Mesendoderm (in vitro differentiated cells): ENCODE measurements around the gene ANKRD37.
"Not testable (repeated sequence)": the region's sequence is repeated elsewhere in the genome, so short reads cannot be mapped to it uniquely, and the experiment has no call there.

ENCODE experiments used
- DNase-seq: peaks from one replicate; pipeline ENCODE4 v3.0.0; 2013
- H2AK5ac ChIP-seq: 2 replicates; pipeline ENCODE4 v1.6.1; 2013; ENCODE audit warnings: low read length, inconsistent platforms
- H2BK120ac ChIP-seq: 2 replicates; pipeline ENCODE4 v1.6.1; 2013; ENCODE audit warnings: low read depth, mild to moderate bottlenecking, low read length, moderate library complexity, mixed read lengths
- H2BK15ac ChIP-seq: replicated peaks from 2 replicates; pipeline ENCODE4 v1.6.1; 2013; ENCODE audit warnings: low read depth, mild to moderate bottlenecking, moderate library complexity
- H2BK5ac ChIP-seq: 2 replicates; pipeline ENCODE4 v1.6.1; 2013; ENCODE audit warnings: low read length, inconsistent platforms
- H3K18ac ChIP-seq: 2 replicates; pipeline ENCODE4 v1.6.1; 2013; ENCODE audit warnings: mild to moderate bottlenecking, low read length, mixed read lengths
- H3K23ac ChIP-seq: one replicate; pipeline ENCODE4 v1.6.1; 2013; ENCODE audit warnings: low read length
- H3K27ac ChIP-seq: 2 replicates; pipeline ENCODE4 v1.5.1; 2013; ENCODE audit warnings: low read depth, mild to moderate bottlenecking, inconsistent platforms, low read length, moderate library complexity
- H3K27me3 ChIP-seq: 2 replicates; pipeline ENCODE4 v1.6.1; 2013; ENCODE audit warnings: low read length, control low read depth, mild to moderate bottlenecking, inconsistent platforms; ENCODE audit not compliant: insufficient read depth, poor library complexity
- H3K36me3 ChIP-seq: 2 replicates; pipeline ENCODE4 v1.6.1; 2013; ENCODE audit warnings: low read length, inconsistent platforms; ENCODE audit not compliant: control insufficient read depth, insufficient read depth
- H3K4ac ChIP-seq: one replicate; pipeline ENCODE4 v1.6.1; 2013; ENCODE audit warnings: low read depth, mild to moderate bottlenecking, low read length, moderate library complexity
- H3K4me1 ChIP-seq: 2 replicates; pipeline ENCODE4 v1.6.1; 2013; ENCODE audit warnings: low read depth, low read length, inconsistent platforms; ENCODE audit not compliant: control insufficient read depth
- H3K4me2 ChIP-seq: 2 replicates; pipeline ENCODE4 v1.6.1; 2013; ENCODE audit warnings: low read length
- H3K4me3 ChIP-seq: 2 replicates; pipeline ENCODE4 v1.5.1; 2013; ENCODE audit warnings: mild to moderate bottlenecking, low read length
- H3K56ac ChIP-seq: one replicate; pipeline ENCODE4 v1.6.1; 2013; ENCODE audit warnings: low read length
- H3K79me1 ChIP-seq: 2 replicates; pipeline ENCODE4 v1.6.1; 2013; ENCODE audit warnings: low read length, inconsistent platforms
- H3K79me2 ChIP-seq: 2 replicates; pipeline ENCODE4 v1.6.1; 2013; ENCODE audit warnings: mild to moderate bottlenecking, low read length; ENCODE audit not compliant: control insufficient read depth, insufficient read depth
- H3K9ac ChIP-seq: 2 replicates; pipeline ENCODE4 v1.6.1; 2013; ENCODE audit warnings: low read length, inconsistent platforms
- H4K5ac ChIP-seq: one replicate; pipeline ENCODE4 v1.6.1; 2013; ENCODE audit warnings: low read length
- H4K8ac ChIP-seq: one replicate; pipeline ENCODE4 v1.6.1; 2013; ENCODE audit warnings: low read depth, mild to moderate bottlenecking, control low read depth, low read length, moderate library complexity
- WGBS: extraction: QIAGEN DNeasy Blood & Tissue Kit; methylation state at CpG from one replicate; pipeline ENCODE4 v1.1.7; 2013; ENCODE audit warnings: low lambda C conversion rate, missing lambda C conversion rate; ENCODE audit not compliant: insufficient coverage; ENCODE audit errors: extremely low coverage; 5-methylcytosine and 5-hydroxymethylcytosine counted together

The ANKRD37 gene

GRCh38 chr4:185361872-185362271, 34.8 kb upstream of the ANKRD37 start:
- no peak overlapping the region for H2AK5ac ChIP-seq
- H2BK120ac ChIP-seq = no peak overlapping the region
- H3K18ac ChIP-seq = no peak overlapping the region
- H3K79me1 ChIP-seq = no peaks in the 10 kb centered on the region
- H3K9ac ChIP-seq = no peak overlapping the region
- no peak for DNase-seq
- no peaks in the 10 kb centered on the region for H3K79me2 ChIP-seq
- H3K27ac ChIP-seq = no peak overlapping the region
- H4K5ac ChIP-seq = no peak overlapping the region
- no peak overlapping the region for H3K4ac ChIP-seq
- no peak overlapping the region for H3K4me2 ChIP-seq
- no peaks in the 10 kb centered on the region for H3K36me3 ChIP-seq
- H3K23ac ChIP-seq = no peak overlapping the region
- no CpG with 5 or more reads among the region's 3 CpGs for WGBS
- no peaks in the 10 kb centered on the region for H3K27me3 ChIP-seq
- H3K4me1 ChIP-seq = no peaks in the 10 kb centered on the region
- no peak overlapping the region for H2BK15ac ChIP-seq
- H2BK5ac ChIP-seq = no peak overlapping the region
- no peak overlapping the region for H4K8ac ChIP-seq
- H3K4me3 ChIP-seq = no peak overlapping the region
- H3K56ac ChIP-seq = no peak overlapping the region

DNA sequence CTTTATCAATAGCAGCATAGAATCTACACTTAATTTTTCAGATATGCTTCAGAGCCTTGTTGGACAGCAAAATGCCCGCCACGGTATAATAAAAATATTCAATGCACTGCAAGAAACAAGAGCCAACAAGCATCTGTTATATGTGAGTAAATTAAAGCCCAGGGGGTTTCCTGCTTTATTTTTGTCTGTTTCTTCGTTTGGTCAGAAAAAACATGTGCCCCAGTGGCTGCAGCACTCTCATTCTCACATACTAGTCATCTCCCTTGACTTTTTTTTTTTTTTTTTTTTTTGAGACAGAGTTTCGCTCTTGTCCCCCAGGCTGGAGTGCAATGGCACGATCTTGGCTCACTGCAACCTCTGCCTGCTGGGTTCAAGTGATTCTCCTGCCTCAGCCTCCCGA, 34.1 kb upstream of the ANKRD37 start:
- H3K79me2 ChIP-seq, H3K4me1 ChIP-seq, DNase-seq, H4K8ac ChIP-seq, H3K79me1 ChIP-seq, H3K27ac ChIP-seq, H3K36me3 ChIP-seq, H3K27me3 ChIP-seq, H3K4ac ChIP-seq, H2BK120ac ChIP-seq, H2BK15ac ChIP-seq, H3K18ac ChIP-seq, H3K23ac ChIP-seq, H2BK5ac ChIP-seq, H3K4me2 ChIP-seq, H3K4me3 ChIP-seq, H3K56ac ChIP-seq, H3K9ac ChIP-seq, H2AK5ac ChIP-seq, H4K5ac ChIP-seq: not testable (repeated sequence)
- WGBS = no CpG with 5 or more reads among the region's 6 CpGs

GRCh38 chr4:185363251-185363650, 33.4 kb upstream of the ANKRD37 start:
- no peak overlapping the region for H4K5ac ChIP-seq
- H2BK120ac ChIP-seq = no peak overlapping the region
- no peak overlapping the region for H3K56ac ChIP-seq
- H3K18ac ChIP-seq = no peak overlapping the region
- H3K4ac ChIP-seq = no peak overlapping the region
- H3K79me2 ChIP-seq = no peaks in the 10 kb centered on the region
- no peak overlapping the region for H3K9ac ChIP-seq
- H2BK15ac ChIP-seq = no peak overlapping the region
- no peak overlapping the region for H4K8ac ChIP-seq
- no peak overlapping the region for H3K27ac ChIP-seq
- no peak overlapping the region for H2AK5ac ChIP-seq
- H3K27me3 ChIP-seq = no peaks in the 10 kb centered on the region
- no peaks in the 10 kb centered on the region for H3K36me3 ChIP-seq
- no peak overlapping the region for H3K4me3 ChIP-seq
- no peak overlapping the region for H3K4me2 ChIP-seq
- WGBS = no CpG with 5 or more reads among the region's 3 CpGs
- no peak overlapping the region for H3K23ac ChIP-seq
- no peaks in the 10 kb centered on the region for H3K4me1 ChIP-seq
- no peak overlapping the region for H2BK5ac ChIP-seq
- no peaks in the 10 kb centered on the region for H3K79me1 ChIP-seq
- DNase-seq = no peak

DNA sequence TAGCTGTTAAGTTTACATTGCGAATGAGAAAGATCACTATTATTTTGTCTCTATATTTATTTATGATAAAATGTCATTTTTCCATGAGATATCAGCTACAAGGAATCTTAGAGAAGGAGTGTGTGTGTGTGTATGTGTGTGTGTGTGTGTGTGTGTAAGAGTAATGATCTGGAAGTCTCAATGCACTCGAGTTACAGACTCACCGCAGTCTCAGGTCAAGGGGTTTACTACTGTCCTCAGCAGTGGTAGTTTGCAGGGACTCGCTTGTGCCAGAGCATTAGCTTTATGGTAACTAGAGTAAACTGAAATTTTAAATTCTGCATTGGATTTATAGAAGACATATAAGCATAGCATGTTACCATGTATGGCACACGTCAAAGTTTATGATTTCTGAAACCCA, 31.8 kb upstream of the ANKRD37 start:
- H3K18ac ChIP-seq = no peak overlapping the region
- no peak overlapping the region for H4K5ac ChIP-seq
- no peaks in the 10 kb centered on the region for H3K36me3 ChIP-seq
- no peaks in the 10 kb centered on the region for H3K79me2 ChIP-seq
- H2AK5ac ChIP-seq = no peak overlapping the region
- no peak for DNase-seq
- H3K27me3 ChIP-seq = no peaks in the 10 kb centered on the region
- no peak overlapping the region for H2BK15ac ChIP-seq
- no peak overlapping the region for H2BK5ac ChIP-seq
- H3K4me2 ChIP-seq = no peak overlapping the region
- H3K56ac ChIP-seq = no peak overlapping the region
- no peak overlapping the region for H4K8ac ChIP-seq
- H3K27ac ChIP-seq = no peak overlapping the region
- no peak overlapping the region for H3K23ac ChIP-seq
- no peaks in the 10 kb centered on the region for H3K79me1 ChIP-seq
- no peak overlapping the region for H3K4ac ChIP-seq
- H2BK120ac ChIP-seq = no peak overlapping the region
- WGBS = no CpG with 5 or more reads among the region's 5 CpGs
- no peak overlapping the region for H3K9ac ChIP-seq
- peaks cover 3% of the 10 kb centered on the region for H3K4me1 ChIP-seq
- H3K4me3 ChIP-seq = no peak overlapping the region

DNA sequence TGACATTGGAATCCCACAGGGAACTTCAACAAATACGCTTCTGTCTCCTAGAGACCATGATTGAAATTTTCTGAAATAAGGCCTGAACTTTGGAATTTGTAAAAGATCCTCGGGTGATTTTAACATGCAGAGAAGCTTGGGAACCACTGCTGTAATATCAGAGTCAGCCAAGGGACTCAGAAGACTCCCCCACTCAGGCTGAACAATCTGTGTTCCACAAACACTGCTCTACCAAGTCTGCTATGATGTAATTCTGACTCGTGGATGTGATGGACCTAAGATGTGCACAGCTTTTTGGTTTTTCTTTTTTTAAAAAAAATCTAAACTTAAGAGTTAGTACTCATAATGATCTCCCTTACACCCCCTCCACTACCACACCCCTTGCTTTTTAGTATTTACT, 26.9 kb upstream of the ANKRD37 start:
- H3K27me3 ChIP-seq = no peaks in the 10 kb centered on the region
- no peak overlapping the region for H3K4me3 ChIP-seq
- no peak overlapping the region for H4K8ac ChIP-seq
- no peak overlapping the region for H2AK5ac ChIP-seq
- H3K79me2 ChIP-seq = no peaks in the 10 kb centered on the region
- H3K27ac ChIP-seq = no peak overlapping the region
- H3K56ac ChIP-seq = peak overlapping the region; percentile 27
- no peak overlapping the region for H4K5ac ChIP-seq
- peaks cover 6% of the 10 kb centered on the region for H3K4me1 ChIP-seq
- H3K23ac ChIP-seq = no peak overlapping the region
- no peak overlapping the region for H3K4me2 ChIP-seq
- no peaks in the 10 kb centered on the region for H3K36me3 ChIP-seq
- no CpG with 5 or more reads among the region's 3 CpGs for WGBS
- H3K79me1 ChIP-seq = no peaks in the 10 kb centered on the region
- H2BK5ac ChIP-seq = no peak overlapping the region
- no peak overlapping the region for H2BK15ac ChIP-seq
- no peak overlapping the region for H2BK120ac ChIP-seq
- no peak overlapping the region for H3K4ac ChIP-seq
- no peak overlapping the region for H3K9ac ChIP-seq
- H3K18ac ChIP-seq = no peak overlapping the region
- no peak for DNase-seq

GRCh38 chr4:185370268-185370949, 26.2 kb upstream of the ANKRD37 start:
- H3K4me2 ChIP-seq = no peak overlapping the region
- WGBS = no CpG with 5 or more reads among the region's 11 CpGs
- H2AK5ac ChIP-seq = no peak overlapping the region

More at GRCh38 chr4:185370268-185370949, 26.2 kb upstream of the ANKRD37 start:
- no peak overlapping the region for H4K5ac ChIP-seq
- peak overlapping the region; percentile 2 for H3K56ac ChIP-seq
- H3K23ac ChIP-seq = no peak overlapping the region
- DNase-seq = peak; percentile 31
- peaks cover 6% of the 10 kb centered on the region for H3K4me1 ChIP-seq
- no peak overlapping the region for H3K4ac ChIP-seq
- H2BK15ac ChIP-seq = no peak overlapping the region
- H3K9ac ChIP-seq = no peak overlapping the region
- no peak overlapping the region for H3K27ac ChIP-seq
- no peak overlapping the region for H3K4me3 ChIP-seq
- H3K79me1 ChIP-seq = no peaks in the 10 kb centered on the region
- no peak overlapping the region for H3K18ac ChIP-seq
- H3K27me3 ChIP-seq = no peaks in the 10 kb centered on the region
- peak overlapping the region; percentile 16 for H2BK5ac ChIP-seq
- H2BK120ac ChIP-seq = no peak overlapping the region
- H4K8ac ChIP-seq = no peak overlapping the region
- H3K36me3 ChIP-seq = no peaks in the 10 kb centered on the region
- no peaks in the 10 kb centered on the region for H3K79me2 ChIP-seq
